RPMI7951 (cell line): Measurements from ENCODE around the gene ATP6V1B1. TPM values are rescaled to one million over a fixed set of nuclear protein-coding genes. Genes with fewer than 3 reads are reported as not detected.

Experiments used
- DNase-seq: peaks from one replicate; pipeline ENCODE4 v3.0.0-alpha.2; 2012; ENCODE audit warnings: low read depth
- total RNA-seq: library from RNA; depleted of rRNA; stranded (reverse); fragments of >200 nt; shearing (Covaris generic); gene quantifications from 2 replicates; pipeline ENCODE4 v1.2.3, GENCODE V29; 2014; rRNA removed

The ATP6V1B1 gene
- total RNA-seq = 0.68 and 2.8 TPM in 2 replicates

GRCh38 chr2:70935468-70936164 is at the start of gene ATP6V1B1:
TSS of gene ATP6V1B1 (plus strand) at chr2:70935900. CDS start at chr2:70935955, 55 bp downstream.
- no peak for DNase-seq

GRCh38 chr2:70886541-70886987 is 49.1 kb upstream of the ATP6V1B1 start:
- no peak for DNase-seq

GRCh38 chr2:70887208-70887549 is 48.5 kb upstream of the ATP6V1B1 start:
- DNase-seq = no peak

GRCh38 chr2:70887550-70888246 is 48.0 kb upstream of the ATP6V1B1 start:
- peak; percentile 63 for DNase-seq

GRCh38 chr2:70888366-70888922 is 47.3 kb upstream of the ATP6V1B1 start:
- DNase-seq = no peak

GRCh38 chr2:70888923-70889715 is 46.6 kb upstream of the ATP6V1B1 start:
- DNase-seq = no peak

GRCh38 chr2:70889716-70890037 is 46.0 kb upstream of the ATP6V1B1 start:
- DNase-seq = no peak

GRCh38 chr2:70890469-70891065 is 45.1 kb upstream of the ATP6V1B1 start:
- DNase-seq = peak; percentile 24

- DNase-seq = no peak
Observed at GRCh38 chr2:70891572-70892357, 43.9 kb upstream of the ATP6V1B1 start.

- DNase-seq = no peak
Observed at GRCh38 chr2:70892750-70893149, 43.0 kb upstream of the ATP6V1B1 start.

GRCh38 chr2:70893186-70893585 is 42.5 kb upstream of the ATP6V1B1 start:
- no peak for DNase-seq

GRCh38 chr2:70894765-70895164 is 40.9 kb upstream of the ATP6V1B1 start:
- DNase-seq = no peak

GRCh38 chr2:70895249-70895648 is 40.5 kb upstream of the ATP6V1B1 start:
- DNase-seq = no peak

- no peak for DNase-seq
Observed at GRCh38 chr2:70895998-70896764, 39.5 kb upstream of the ATP6V1B1 start.

- no peak for DNase-seq
Observed at GRCh38 chr2:70896765-70897202, 38.9 kb upstream of the ATP6V1B1 start.

GRCh38 chr2:70897203-70897976 is 38.3 kb upstream of the ATP6V1B1 start:
- DNase-seq = no peak

- DNase-seq = no peak
Observed at GRCh38 chr2:70897977-70898226, 37.8 kb upstream of the ATP6V1B1 start.

- no peak for DNase-seq
Observed at GRCh38 chr2:70898363-70899240, 37.1 kb upstream of the ATP6V1B1 start.
